K562 (cell line): ENCODE measurements around the gene CELA3B. TPM values are rescaled to one million over a fixed set of nuclear protein-coding genes. Genes with fewer than 3 reads are reported as not detected.

Source experiments
- ATAC-seq: fragments of 200-7000 bp; cut with Tn5 transposase; 3 replicates; pipeline ENCODE4 v1.9.1; 2020; ENCODE audit warnings: moderate library complexity
- BruUV-seq: library from RNA; stranded (reverse); fragments of 400-500 nt; replicated peaks from 2 replicates; lab custom pipeline; 2021; lab: Mats Ljungman, UMichigan
- CTCF ChIA-PET: fragments of 300-600 bp; formaldehyde crosslinking; extraction: SDS; loops from one replicate; lab custom pipeline; 2021; ENCODE audit warnings: low intra/inter-chr PET ratio; lab: Yijun Ruan, JAX
- POLR2A ChIA-PET: fragments of 300-600, 350-650 bp; sonication (Branson Sonifier 250); formaldehyde crosslinking; extraction: SDS; loops from one replicate; lab custom pipeline; 2021; ENCODE audit warnings: antibody characterized with exemption, inconsistent platforms; lab: Yijun Ruan, JAX
- DNase-seq, 4 experiments: peaks; one replicate each; pipeline versions ENCODE4 v3.0.0 to v3.0.0-alpha.2; 2011 to 2018; ENCODE audit warnings: low spot score in 3 of 4, mixed read lengths in 3 of 4; ENCODE audit errors: extremely low read depth in 1 of 4
- FAIRE-seq: peaks from 2 replicates; lab custom pipeline; 2011; peaks lifted over from hg19 to GRCh38; lab: Jason Lieb, UNC
- H2AFZ ChIP-seq: 2 replicates; pipeline ENCODE4 v1.6.0; 2011; ENCODE audit warnings: low read depth, low read length, control low read depth, inconsistent platforms
- H3K27ac ChIP-seq: fragments of 200-600 bp; 3 replicates; pipeline ENCODE4 v1.8.0; 2011; ENCODE audit warnings: low read depth, mild to moderate bottlenecking, control low read depth, inconsistent platforms, low read length, moderate library complexity, mixed read lengths; ENCODE audit errors: extremely low read depth
- H3K27me3 ChIP-seq, 2 experiments: fragments of 300-600 bp in 1 of 2; 2 replicates in 1 of 2; 3 replicates in 1 of 2; pipeline versions ENCODE4 v1.6.0 to v1.8.0; 2011; ENCODE audit warnings: inconsistent platforms in 2 of 2, low read length in 2 of 2, mild to moderate bottlenecking in 1 of 2, mixed read lengths in 1 of 2, moderate library complexity in 1 of 2; ENCODE audit not compliant: control insufficient read depth in 2 of 2, insufficient read depth in 2 of 2
- H3K36me3 ChIP-seq: fragments of 300-600 bp; 3 replicates; pipeline ENCODE4 v1.8.0; 2011; ENCODE audit warnings: mild to moderate bottlenecking, low read length, inconsistent platforms; ENCODE audit not compliant: control insufficient read depth, insufficient read depth
- H3K4me1 ChIP-seq, 2 experiments: fragments of 200-600 bp in 1 of 2; replicated peaks in 1 of 2; 2 replicates in 1 of 2; 3 replicates in 1 of 2; pipeline versions ENCODE4 v1.5.1 to v1.8.0; 2011; ENCODE audit warnings: inconsistent platforms in 2 of 2, low read length in 2 of 2, mild to moderate bottlenecking in 1 of 2, mixed read lengths in 1 of 2, moderate library complexity in 1 of 2; ENCODE audit not compliant: control insufficient read depth in 2 of 2, insufficient read depth in 2 of 2
- H3K4me2 ChIP-seq: 2 replicates; pipeline ENCODE4 v1.6.1; 2011; ENCODE audit warnings: low read length, control low read depth, inconsistent platforms, mixed read lengths; ENCODE audit not compliant: insufficient read depth
- H3K4me3 ChIP-seq: fragments of 200-600 bp; sonication (generic), shearing (Covaris generic); 2 replicates; pipeline ENCODE4 v1.5.1; 2016; ENCODE audit warnings: control low read depth, inconsistent platforms
- H3K79me2 ChIP-seq: fragments of 200-600 bp; 3 replicates; pipeline ENCODE4 v1.8.0; 2011; ENCODE audit warnings: low read length, inconsistent platforms; ENCODE audit not compliant: control insufficient read depth, insufficient read depth
- H3K9ac ChIP-seq, 2 experiments: 2 replicates each; pipeline versions ENCODE4 v1.6.0 to v1.6.1; 2011; ENCODE audit warnings: low read depth in 2 of 2, low read length in 2 of 2, control low read depth in 1 of 2, inconsistent platforms in 1 of 2, mild to moderate bottlenecking in 1 of 2, mixed read lengths in 1 of 2; ENCODE audit not compliant: insufficient read depth in 1 of 2
- H3K9me1 ChIP-seq: one replicate; pipeline ENCODE4 v1.6.0; 2011; ENCODE audit warnings: inconsistent platforms, mild to moderate bottlenecking, low read length, moderate library complexity; ENCODE audit not compliant: control insufficient read depth, insufficient read depth
- H3K9me3 ChIP-seq: replicated peaks from 2 replicates; pipeline ENCODE4 v1.5.1; 2011; ENCODE audit warnings: low read depth, low read length, inconsistent platforms; ENCODE audit not compliant: control insufficient read depth, insufficient read depth
- H4K20me1 ChIP-seq: replicated peaks from 2 replicates; pipeline ENCODE4 v1.6.1; 2011; ENCODE audit warnings: low read length, inconsistent platforms, mixed read lengths; ENCODE audit not compliant: control insufficient read depth, insufficient read depth
- ADNP ChIP-seq: fragments of 200-800 bp; sonication (Bioruptor generic); IDR thresholded peaks from 2 replicates; pipeline ENCODE4 v1.6.1; 2016; ENCODE audit warnings: missing genetic modification characterization, missing compliant biosample characterization
- ARNT ChIP-seq, 2 experiments: fragments of 450-650 bp; IDR thresholded peaks; 2 replicates each; pipeline ENCODE4 v1.6.1; 2016; ENCODE audit warnings: mild to moderate bottlenecking in 1 of 2
- DIDO1 ChIP-seq: fragments of 450-650 bp; IDR thresholded peaks from 2 replicates; pipeline ENCODE4 v1.6.1; 2016; ENCODE audit warnings: low read depth, missing biosample characterization, missing genetic modification characterization
- E2F3 ChIP-seq: fragments of 250-450 bp; sonication (Bioruptor Pico); IDR thresholded peaks from 2 replicates; pipeline ENCODE4 v1.4.0; 2020; ENCODE audit warnings: mild to moderate bottlenecking
- GMEB1 ChIP-seq: fragments of 250-450 bp; sonication (Bioruptor Pico); IDR thresholded peaks from 2 replicates; pipeline ENCODE4 v1.4.0; 2020; ENCODE audit warnings: mild to moderate bottlenecking
- HDAC6 ChIP-seq: IDR thresholded peaks from 2 replicates; pipeline ENCODE4 v1.6.1; 2012; ENCODE audit warnings: low read depth, mild to moderate bottlenecking, control low read depth, inconsistent platforms, low read length, moderate library complexity
- ID3 ChIP-seq, 2 experiments: fragments of 250-450 bp in 1 of 2; fragments of 450-650 bp in 1 of 2; sonication (Bioruptor Pico) in 1 of 2; IDR thresholded peaks; 2 replicates each; pipeline versions ENCODE4 v1.6.1 to v1.8.0; 2016 to 2021; ENCODE audit warnings: mild to moderate bottlenecking in 2 of 2, moderate library complexity in 2 of 2, missing compliant biosample characterization in 1 of 2, missing genetic modification characterization in 1 of 2
- JUND ChIP-seq, 2 experiments: IDR thresholded peaks; 2 replicates in 1 of 2; 3 replicates in 1 of 2; pipeline ENCODE4 v1.6.1; 2011; ENCODE audit warnings: borderline replicate concordance in 2 of 2, low read depth in 2 of 2, low read length in 2 of 2, improper control_type of control experiment in 1 of 2, missing biosample characterization in 1 of 2, missing genetic modification characterization in 1 of 2, missing genetic modification reagents in 1 of 2
- KDM1A ChIP-seq, 2 experiments: fragments of 450-650 bp; IDR thresholded peaks; 2 replicates each; pipeline ENCODE4 v1.6.1; 2016; ENCODE audit warnings: mild to moderate bottlenecking in 2 of 2
- NELFE ChIP-seq: IDR thresholded peaks from 2 replicates; pipeline ENCODE4 v1.6.1; 2011; ENCODE audit warnings: mild to moderate bottlenecking; ENCODE audit not compliant: insufficient read depth, insufficient read length
- NFIX ChIP-seq: fragments of 250-450 bp; sonication (Bioruptor Pico); IDR thresholded peaks from 2 replicates; pipeline ENCODE4 v1.4.0; 2020; ENCODE audit warnings: low read depth, mild to moderate bottlenecking, moderate library complexity
- NFXL1 ChIP-seq: fragments of 450-650 bp; formaldehyde crosslinking; IDR thresholded peaks from 2 replicates; pipeline ENCODE4 v1.4.0; 2021; ENCODE audit warnings: mild to moderate bottlenecking
- TAF7 ChIP-seq: fragments of 450-650 bp; IDR thresholded peaks from 2 replicates; pipeline ENCODE4 v1.6.1; 2016; ENCODE audit warnings: missing genetic modification characterization, missing compliant biosample characterization
- TAL1 ChIP-seq: fragments of 450-650 bp; IDR thresholded peaks from 2 replicates; pipeline ENCODE4 v1.6.1; 2016; ENCODE audit warnings: mild to moderate bottlenecking
- TARDBP ChIP-seq: fragments of 450-650 bp; IDR thresholded peaks from 2 replicates; pipeline ENCODE4 v1.6.1; 2016
- ZBTB1 ChIP-seq: sonication (generic); formaldehyde crosslinking; IDR thresholded peaks from 2 replicates; pipeline ENCODE4 v1.8.1; 2023; ENCODE audit warnings: missing genetic modification reagents, low read depth, mild to moderate bottlenecking, borderline replicate concordance
- ZNF12 ChIP-seq: sonication (generic); formaldehyde crosslinking; IDR thresholded peaks from 2 replicates; pipeline ENCODE4 v1.4.0; 2020; ENCODE audit warnings: mild to moderate bottlenecking, missing genetic modification reagents
- WGBS: fragments of 100-300 bp; shearing (Covaris generic); methylation state at CpG from one replicate; pipeline ENCODE4 v1.1.6; 2016; ENCODE audit warnings: low coverage, mixed read lengths; ENCODE audit not compliant: insufficient coverage; ENCODE audit errors: missing lambda C conversion rate; 5-methylcytosine and 5-hydroxymethylcytosine counted together
- in situ Hi-C: fragments of 300-500 bp; cut with MboI; formaldehyde crosslinking; loops from 4 replicates; pipeline ENCODE4 v1.15.0; 2018; ENCODE audit warnings: inconsistent platforms, mixed read lengths
- intact Hi-C: fragments of 100-400 bp; cut with micrococcal nuclease; formaldehyde crosslinking; loops from 2 replicates; pipeline ENCODE4 v1.14.2; 2022
- polyA plus RNA-seq, 8 experiments: library from polyadenylated mRNA; depleted of rRNA in 4 of 8; stranded (reverse) in 5 of 8; unstranded in 3 of 8; fragments of >200 nt; fragmentation: Nextera tagmentation in 2 of 8; fragmentation: Illumina TruSeq in 1 of 8; extraction: Ambion mirVana in 2 of 8; extraction: Trizol in 1 of 8; gene quantifications; 2 replicates each; pipeline versions ENCODE4 v1.2.1 to v1.2.3, GENCODE V29; 2011 to 2014; ENCODE audit warnings: inconsistent platforms in 1 of 8, missing spikeins in 1 of 8
- total RNA-seq, 7 experiments: library from RNA; depleted of rRNA in 6 of 7; stranded (reverse); fragments of >200 nt in 6 of 7; fragmentation: Illumina TruSeq in 2 of 7; extraction: Trizol in 2 of 7; gene quantifications; 2 replicates each; pipeline versions ENCODE4 v1.2.1 to v1.2.3, GENCODE V29; 2011 to 2021; ENCODE audit warnings: low replicate concordance in 1 of 7
- TF ChIP-seq, protein P1 (sequence below): fragments of 250-450 bp; sonication (Bioruptor Pico); IDR thresholded peaks from 2 replicates; pipeline ENCODE4 v1.8.0; 2022; ENCODE audit warnings: moderate library complexity, mild to moderate bottlenecking, inconsistent platforms

The CELA3B gene
- total and polyA plus RNA-seq, 9 of the 15 experiments (the other 6 are each of a cell fraction or from before 2014, with no cell fraction given), result 3.1 TPM; not detected in 8

DNA sequence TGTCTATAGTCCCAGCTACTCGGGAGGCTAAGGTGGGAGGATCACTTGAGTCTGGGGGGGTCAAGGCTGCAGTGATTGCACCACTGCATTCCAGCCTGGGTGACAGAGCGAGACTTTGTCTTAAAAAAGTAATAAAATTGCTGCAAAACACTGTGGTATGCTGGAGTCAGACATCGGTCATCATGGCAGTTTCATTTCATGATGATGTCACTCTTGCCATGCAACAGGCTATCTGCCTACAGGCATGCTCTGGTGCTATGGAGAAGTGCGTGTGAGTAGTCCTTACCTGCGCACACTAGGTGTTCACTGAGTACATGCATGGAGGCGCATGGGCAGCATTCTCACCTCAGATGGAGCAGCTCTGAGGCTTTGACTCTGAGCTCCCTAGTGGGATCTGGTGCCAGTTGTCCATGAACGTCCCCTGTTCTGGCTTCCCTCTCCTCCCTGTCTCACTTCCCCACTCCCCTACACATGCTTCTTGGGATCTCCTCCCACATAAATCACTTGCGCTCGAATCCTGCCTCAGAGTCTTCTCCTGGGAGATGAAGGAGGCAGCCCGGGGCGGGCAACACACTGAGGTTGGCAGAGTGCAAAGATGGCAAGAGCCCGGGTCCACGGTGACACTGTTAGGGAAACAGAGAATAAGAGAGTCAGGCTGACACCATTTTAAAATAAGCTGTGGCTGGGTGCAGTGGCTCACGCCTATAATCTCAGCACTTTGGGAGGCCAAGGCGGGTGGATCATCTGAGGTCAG lies 10.4 kb upstream of the CELA3B start:
- BruUV-seq, result no TSS peak
- Histone ChIP-seq H3K36me3 (no peaks in the 10 kb centered on the region), H3K4me1 (peaks cover 4 to 9% of the 10 kb centered on the region in 2 experiments; a peak in 3 of 5 replicates), H3K4me3 (no peak overlapping the region), H3K9ac (no peak overlapping the region), H3K9me1 (no peaks in the 10 kb centered on the region), H4K20me1 (no peaks in the 10 kb centered on the region), H3K27me3 (peaks cover 2 to 12% of the 10 kb centered on the region in 2 experiments; a peak in 2 of 5 replicates), H3K27ac (no peak overlapping the region), H3K9me3 (no peaks in the 10 kb centered on the region), H3K4me2 (no peak overlapping the region), H2AFZ (no peak overlapping the region), H3K79me2 (no peaks in the 10 kb centered on the region)
- no peak for FAIRE-seq
- 35% methylated on average over 15 of the region's 15 CpGs for WGBS
- ChIA-PET POLR2A (interaction anchor here (0.6 kb wide), 2 partner anchors 113 to 246 kb away, joined by 3 read pairs; no protein-coding TSS in a partner anchor), CTCF (no interaction called here)
- no peak for DNase-seq
- in situ Hi-C loops (no loop called here), intact Hi-C loops (loop anchor here (10.0 kb wide), 2 partner anchors 58 to 452 kb away; no protein-coding TSS in a partner anchor)
- no peak for ATAC-seq
- TF ChIP-seq NELFE, result no peak
- no peak for TF ChIP-seq ID3 (CRISPR knock-in tag; IDR thresholded peaks at IDR 0.05)
- no peak for TF ChIP-seq ID3 (tag; IDR thresholded peaks at IDR 0.05)
- no peak for TF ChIP-seq ARNT (IDR thresholded peaks at IDR 0.05)
- no peak for TF ChIP-seq HDAC6
- TF ChIP-seq ZBTB1 (CRISPR knock-in tag), result no peak
- TF ChIP-seq TARDBP, result no peak
- no peak for TF ChIP-seq TAF7 (tag)
- TF ChIP-seq E2F3 (CRISPR knock-in tag), result no peak
- 0 out of 4 replicates have a peak, but pooled peaks of 1 of the 2 experiments have one; percentile 20 for TF ChIP-seq KDM1A (IDR thresholded peaks at IDR 0.05)
- TF ChIP-seq JUND (IDR thresholded peaks at IDR 0.05; ENCODE audit: borderline replicate concordance, low read depth, low read length), result peak; percentile 22; the same call in 1 of the 2 replicates
- TF ChIP-seq JUND (tag; IDR thresholded peaks at IDR 0.05; ENCODE audit: borderline replicate concordance, low read depth, low read length), result peak; percentile 23; the same call in 1 of the 3 replicates
- no peak for TF ChIP-seq DIDO1
- TF ChIP-seq NFIX (CRISPR knock-in tag), result no peak
- no peak for TF ChIP-seq ADNP (tag)
- no peak for TF ChIP-seq ZNF12
- TF ChIP-seq TAL1, result no peak
- TF ChIP-seq NFXL1 (CRISPR knock-in tag), result no peak
- no peak for TF ChIP-seq GMEB1 (CRISPR knock-in tag)
- TF ChIP-seq, protein P1, sequence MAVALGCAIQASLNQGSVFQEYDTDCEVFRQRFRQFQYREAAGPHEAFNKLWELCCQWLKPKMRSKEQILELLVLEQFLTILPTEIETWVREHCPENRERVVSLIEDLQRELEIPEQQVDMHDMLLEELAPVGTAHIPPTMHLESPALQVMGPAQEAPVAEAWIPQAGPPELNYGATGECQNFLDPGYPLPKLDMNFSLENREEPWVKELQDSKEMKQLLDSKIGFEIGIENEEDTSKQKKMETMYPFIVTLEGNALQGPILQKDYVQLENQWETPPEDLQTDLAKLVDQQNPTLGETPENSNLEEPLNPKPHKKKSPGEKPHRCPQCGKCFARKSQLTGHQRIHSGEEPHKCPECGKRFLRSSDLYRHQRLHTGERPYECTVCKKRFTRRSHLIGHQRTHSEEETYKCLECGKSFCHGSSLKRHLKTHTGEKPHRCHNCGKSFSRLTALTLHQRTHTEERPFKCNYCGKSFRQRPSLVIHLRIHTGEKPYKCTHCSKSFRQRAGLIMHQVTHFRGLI (CRISPR knock-in tag), result no peak
